Measurements from ENCODE around the gene MIEF1. TPM values are rescaled to one million over a fixed set of nuclear protein-coding genes. Genes with fewer than 3 reads are reported as not detected.
"Not testable (repeated sequence)": the region's sequence is repeated elsewhere in the genome, so short reads cannot be mapped to it uniquely, and the experiment has no call there.

Gene MIEF1
- total and polyA plus RNA-seq, 2 experiments from 2014 or later = 13.2 to 40.1 TPM

- peak within 1 kb of the TSS; percentile 92 for H3K4me3 Mint-ChIP-seq
- peaks cover 75% of the 10 kb centered on the region for H3K36me3 Mint-ChIP-seq (ENCODE audit: low read depth)
- H3K27me3 ChIP-seq (ENCODE audit: insufficient read depth) = peaks cover 4% of the 10 kb centered on the region; the same call in 1 of the 2 replicates
- peaks cover 26% of the 10 kb centered on the region for H3K4me1 ChIP-seq (ENCODE audit: insufficient read depth)
- peaks cover 27% of the 10 kb centered on the region for H3K79me2 ChIP-seq (replicated peaks; ENCODE audit: insufficient read depth)
- H3K27ac ChIP-seq (ENCODE audit: low read depth) = peak within 1 kb of the TSS; percentile 100
- peaks cover 33% of the 10 kb centered on the region for H3K4me1 Mint-ChIP-seq
- H4K20me1 ChIP-seq (replicated peaks; ENCODE audit: insufficient read depth) = peaks cover 53% of the 10 kb centered on the region
- DNase-seq (ENCODE audit: low spot score) (peak; percentile 86), ATAC-seq (peak; percentile 8)
- H3K9me2 ChIP-seq (ENCODE audit: insufficient read depth) = no peaks in the 10 kb centered on the region
- H3K4me3 ChIP-seq = peak within 1 kb of the TSS; percentile 97
- H2AFZ ChIP-seq = peak within 1 kb of the TSS; percentile 1; the same call in 1 of the 2 replicates
- H3K36me3 ChIP-seq (ENCODE audit: insufficient read depth) = peaks cover 34% of the 10 kb centered on the region
- H3K27me3 Mint-ChIP-seq (ENCODE audit: insufficient read depth, low read depth, poor library complexity) = peaks cover 53% of the 10 kb centered on the region
- H3K9me3 Mint-ChIP-seq = peaks cover 9% of the 10 kb centered on the region; the same call in 2 of the 3 replicates
- peak within 1 kb of the TSS; percentile 96 for H3K4me2 ChIP-seq
- peaks cover 50% of the 10 kb centered on the region for H3F3A ChIP-seq (replicated peaks; ENCODE audit: low read depth)
- TF ChIP-seq ZNF114 (CRISPR knock-in tag; IDR thresholded peaks at IDR 0.05) = peak; percentile 100
- no peak for TF ChIP-seq NANOG (IDR thresholded peaks at IDR 0.05; ENCODE audit: borderline replicate concordance)
- peak; percentile 72 for TF ChIP-seq ETS1 (IDR thresholded peaks at IDR 0.05)
- peak; percentile 98 for TF ChIP-seq POLR2AphosphoS5 (IDR thresholded peaks at IDR 0.05; ENCODE audit: low read depth)
- TF ChIP-seq CREB1 (CRISPR knock-in tag; IDR thresholded peaks at IDR 0.05; ENCODE audit: low read depth) = peak; percentile 84
- TF ChIP-seq REST (IDR thresholded peaks at IDR 0.05; ENCODE audit: unreplicated experiment) = no peak
- peak within 1 kb of the TSS; percentile 100 for H3K27ac Mint-ChIP-seq
These were observed 18.4 kb downstream of the MIEF1 start, which contains the start of gene ATF4 for GRCh38 chr22:39520226-39521105. ATF4 (plus strand) TSS chr22:39520562; CDS start chr22:39521446, 884 bp downstream.

- peaks cover 26% of the 10 kb centered on the region for H3K36me3 ChIP-seq (ENCODE audit: insufficient read depth)
- peak overlapping the region; percentile 96 for H3K4me2 ChIP-seq
- H3F3A ChIP-seq (replicated peaks; ENCODE audit: low read depth) = peaks cover 54% of the 10 kb centered on the region
- H3K4me3 ChIP-seq = peak overlapping the region; percentile 97
- H3K36me3 Mint-ChIP-seq (ENCODE audit: low read depth) = peaks cover 73% of the 10 kb centered on the region
- peaks cover 51% of the 10 kb centered on the region for H3K27me3 Mint-ChIP-seq (ENCODE audit: insufficient read depth, low read depth, poor library complexity)
- DNase-seq (ENCODE audit: low spot score) = peak; percentile 76
- peak overlapping the region; percentile 100 for H3K27ac ChIP-seq (ENCODE audit: low read depth)
- H2AFZ ChIP-seq; H3K9me2 ChIP-seq (ENCODE audit: insufficient read depth); ATAC-seq; H3K27me3 ChIP-seq (ENCODE audit: insufficient read depth): not testable (repeated sequence)
- peaks cover 44% of the 10 kb centered on the region for H4K20me1 ChIP-seq (replicated peaks; ENCODE audit: insufficient read depth)
- peaks cover 11% of the 10 kb centered on the region; the same call in 2 of the 3 replicates for H3K9me3 Mint-ChIP-seq
- peaks cover 26% of the 10 kb centered on the region for H3K4me1 ChIP-seq (ENCODE audit: insufficient read depth)
- H3K4me1 Mint-ChIP-seq = peaks cover 38% of the 10 kb centered on the region
- peak overlapping the region; percentile 92 for H3K4me3 Mint-ChIP-seq
- H3K79me2 ChIP-seq (replicated peaks; ENCODE audit: insufficient read depth) = peaks cover 27% of the 10 kb centered on the region
- peak overlapping the region; percentile 100 for H3K27ac Mint-ChIP-seq
These were observed 19.2 kb downstream of the MIEF1 start for GRCh38 chr22:39521106-39521885.

Measured in GM23338 (cell line).